K562 (cell line): ENCODE measurements around the gene GTF2A1. TPM values are rescaled to one million over a fixed set of nuclear protein-coding genes. Genes with fewer than 3 reads are reported as not detected.

Source experiments
- CC2D1A ChIP-seq: fragments of 450-650 bp; IDR thresholded peaks from 2 replicates; pipeline ENCODE4 v1.6.1; 2017; ENCODE audit warnings: mild to moderate bottlenecking
- CREM ChIP-seq: IDR thresholded peaks from 2 replicates; pipeline ENCODE4 v1.6.1; 2014; ENCODE audit warnings: antibody characterized with exemption, low read depth
- FOXM1 ChIP-seq, 2 experiments: fragments of 450-650 bp in 1 of 2; sonication (generic) in 1 of 2; formaldehyde crosslinking in 1 of 2; IDR thresholded peaks; 2 replicates each; pipeline versions ENCODE4 v1.6.1 to v1.9.0; 2017 to 2022; ENCODE audit warnings: low read depth in 2 of 2, mild to moderate bottlenecking in 2 of 2, missing genetic modification reagents in 1 of 2, moderate library complexity in 1 of 2
- HLTF ChIP-seq: fragments of 450-650 bp; IDR thresholded peaks from 2 replicates; pipeline ENCODE4 v1.6.1; 2016
- KLF13 ChIP-seq: fragments of 450-650 bp; IDR thresholded peaks from 2 replicates; pipeline ENCODE4 v1.6.1; 2016; ENCODE audit warnings: missing genetic modification characterization, low read depth, mild to moderate bottlenecking, missing compliant biosample characterization, moderate library complexity, borderline replicate concordance
- MAZ ChIP-seq, 2 experiments: fragments of 450-650 bp in 1 of 2; sonication (generic) in 1 of 2; formaldehyde crosslinking; IDR thresholded peaks in 1 of 2; conservative IDR thresholded peaks in 1 of 2; 2 replicates each; pipeline versions ENCODE4 v1.4.0 to v1.5.0; 2020; ENCODE audit warnings: mild to moderate bottlenecking in 1 of 2, missing genetic modification reagents in 1 of 2
- PRPF4 ChIP-seq: fragments of 200-400 bp; formaldehyde crosslinking; IDR thresholded peaks from one replicate; pipeline ENCODE4 v1.6.1; 2017; ENCODE audit warnings: low read length, low read depth, mild to moderate bottlenecking; ENCODE audit not compliant: insufficient read depth, poor library complexity, severe bottlenecking
- YY1 ChIP-seq, 3 experiments: IDR thresholded peaks; 2 replicates each; pipeline ENCODE4 v1.6.1; 2011; ENCODE audit warnings: low read length in 2 of 3, mild to moderate bottlenecking in 2 of 3, moderate library complexity in 2 of 3, borderline replicate concordance in 1 of 3, control low read depth in 1 of 3, low read depth in 1 of 3; ENCODE audit not compliant: insufficient read depth in 3 of 3, insufficient replicate concordance in 2 of 3, control insufficient read depth in 1 of 3, insufficient read length in 1 of 3; ENCODE audit errors: extremely low read depth in 1 of 3
- ZBED1 ChIP-seq: IDR thresholded peaks from 2 replicates; pipeline ENCODE4 v1.6.1; 2014
- ZEB2 ChIP-seq: fragments of 450-650 bp; IDR thresholded peaks from 2 replicates; pipeline ENCODE4 v1.6.1; 2016
- ZNF12 ChIP-seq: sonication (generic); formaldehyde crosslinking; IDR thresholded peaks from 2 replicates; pipeline ENCODE4 v1.4.0; 2020; ENCODE audit warnings: mild to moderate bottlenecking, missing genetic modification reagents
- ZNF3 ChIP-seq: fragments of 250-450 bp; sonication (Bioruptor Pico); IDR thresholded peaks from 2 replicates; pipeline ENCODE4 v1.5.0; 2021; ENCODE audit warnings: mild to moderate bottlenecking, moderate library complexity
- polyA plus RNA-seq, 8 experiments: library from polyadenylated mRNA; depleted of rRNA in 4 of 8; stranded (reverse) in 5 of 8; unstranded in 3 of 8; fragments of >200 nt; fragmentation: Nextera tagmentation in 2 of 8; fragmentation: Illumina TruSeq in 1 of 8; extraction: Ambion mirVana in 2 of 8; extraction: Trizol in 1 of 8; gene quantifications; 2 replicates each; pipeline versions ENCODE4 v1.2.1 to v1.2.3, GENCODE V29; 2011 to 2014; ENCODE audit warnings: inconsistent platforms in 1 of 8, missing spikeins in 1 of 8
- total RNA-seq, 7 experiments: library from RNA; depleted of rRNA in 6 of 7; stranded (reverse); fragments of >200 nt in 6 of 7; fragmentation: Illumina TruSeq in 2 of 7; extraction: Trizol in 2 of 7; gene quantifications; 2 replicates each; pipeline versions ENCODE4 v1.2.1 to v1.2.3, GENCODE V29; 2011 to 2021; ENCODE audit warnings: low replicate concordance in 1 of 7
- TF ChIP-seq, protein P1 (sequence below), 2 experiments: fragments of 200-800 bp in 1 of 2; sonication (Bioruptor generic) in 1 of 2; sonication (generic) in 1 of 2; formaldehyde crosslinking in 1 of 2; IDR thresholded peaks in 1 of 2; conservative IDR thresholded peaks in 1 of 2; 2 replicates each; pipeline versions ENCODE4 v1.5.0 to v1.6.1; 2016 to 2020; ENCODE audit warnings: missing compliant biosample characterization in 1 of 2, missing genetic modification characterization in 1 of 2, missing genetic modification reagents in 1 of 2
- TF ChIP-seq, protein P2 (sequence below): fragments of 450-650 bp; IDR thresholded peaks from 2 replicates; pipeline ENCODE4 v1.6.1; 2016; ENCODE audit warnings: low read depth

GTF2A1 gene
- total and polyA plus RNA-seq, 9 of the 15 experiments (the other 6 are each of a cell fraction or from before 2014, with no cell fraction given): 3.4 to 22.8 (median 14.7) TPM

DNA sequence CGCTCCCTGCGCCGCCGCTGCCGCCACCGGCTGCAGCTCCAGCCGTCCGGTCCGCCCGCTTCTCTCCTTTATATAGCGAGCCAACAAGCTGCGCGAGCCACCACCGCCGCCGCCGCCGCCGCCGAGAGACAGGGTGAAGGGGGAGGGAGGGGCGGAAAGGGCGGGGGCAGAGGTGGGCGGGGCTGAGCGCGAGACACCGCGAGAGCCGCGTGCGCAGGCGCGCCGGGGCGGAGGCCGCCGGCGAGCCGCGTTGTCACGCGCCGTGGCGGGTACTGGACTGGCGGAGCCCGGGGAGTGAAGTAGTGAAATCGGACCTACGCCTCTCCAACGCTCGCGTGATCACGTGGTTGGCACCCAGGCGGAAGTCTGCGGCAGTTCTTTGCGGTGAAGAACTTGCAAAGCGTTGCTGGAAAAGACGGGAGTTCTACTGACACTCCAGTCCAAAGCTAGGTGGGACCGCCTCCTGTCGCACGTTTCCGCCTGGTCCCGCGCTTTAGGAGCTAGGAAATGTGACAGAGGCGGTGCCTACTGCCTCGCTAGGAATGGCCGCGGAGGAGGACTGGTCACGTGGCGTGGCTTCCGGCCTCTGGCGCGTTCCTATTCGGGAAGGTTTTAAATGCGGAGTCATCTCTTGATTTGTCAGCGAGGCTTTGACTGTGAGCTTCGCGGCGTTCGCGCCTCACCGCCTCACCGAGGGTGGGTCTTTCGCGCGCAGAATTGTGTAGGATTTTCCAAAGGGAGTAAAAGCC lies at the start of gene GTF2A1 (continued):
- TF ChIP-seq CREM: peak; percentile 30
- 0 out of 2 replicates have a peak, but pooled peaks have one; percentile 13 for TF ChIP-seq ZEB2
- peak in 1 of 2 experiments; percentile 78; a peak in 3 of 4 replicates for TF ChIP-seq MAZ (CRISPR knock-in tag; conservative IDR thresholded peaks at IDR 0.05 in 1 of 2, IDR thresholded peaks at IDR 0.05 in 1 of 2)
- TF ChIP-seq YY1 (IDR thresholded peaks at IDR 0.05; ENCODE audit: borderline replicate concordance in 1 of 3, control insufficient read depth in 1 of 3, extremely low read depth in 1 of 3, insufficient read depth in 3 of 3, insufficient read length in 1 of 3, insufficient replicate concordance in 2 of 3, low read depth in 1 of 3, low read length in 2 of 3): peak; percentile 82 to 98 (median 95)
- TF ChIP-seq PRPF4: peak; percentile 80
- no peak for TF ChIP-seq KLF13 (tag)
- TF ChIP-seq HLTF: 0 out of 2 replicates have a peak, but pooled peaks have one; percentile 37
- peak; percentile 82 for TF ChIP-seq FOXM1 (IDR thresholded peaks at IDR 0.05; ENCODE audit: low read depth)
- peak; percentile 74; the same call in 1 of the 2 replicates for TF ChIP-seq FOXM1 (CRISPR knock-in tag; IDR thresholded peaks at IDR 0.05; ENCODE audit: low read depth)
- TF ChIP-seq ZNF12 (CRISPR knock-in tag): no peak
- TF ChIP-seq ZBED1: 0 out of 2 replicates have a peak, but pooled peaks have one; percentile 50
- peak; percentile 64; the same call in 1 of the 2 replicates for TF ChIP-seq CC2D1A
- TF ChIP-seq, protein P1, sequence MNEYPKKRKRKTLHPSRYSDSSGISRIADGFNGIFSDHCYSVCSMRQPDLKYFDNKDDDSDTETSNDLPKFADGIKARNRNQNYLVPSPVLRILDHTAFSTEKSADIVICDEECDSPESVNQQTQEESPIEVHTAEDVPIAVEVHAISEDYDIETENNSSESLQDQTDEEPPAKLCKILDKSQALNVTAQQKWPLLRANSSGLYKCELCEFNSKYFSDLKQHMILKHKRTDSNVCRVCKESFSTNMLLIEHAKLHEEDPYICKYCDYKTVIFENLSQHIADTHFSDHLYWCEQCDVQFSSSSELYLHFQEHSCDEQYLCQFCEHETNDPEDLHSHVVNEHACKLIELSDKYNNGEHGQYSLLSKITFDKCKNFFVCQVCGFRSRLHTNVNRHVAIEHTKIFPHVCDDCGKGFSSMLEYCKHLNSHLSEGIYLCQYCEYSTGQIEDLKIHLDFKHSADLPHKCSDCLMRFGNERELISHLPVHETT (CRISPR knock-in tag; conservative IDR thresholded peaks at IDR 0.05 in 1 of 2, IDR thresholded peaks at IDR 0.05 in 1 of 2): peak in 1 of 2 experiments; percentile 80; a peak in 2 of 4 replicates
- TF ChIP-seq, protein P2, sequence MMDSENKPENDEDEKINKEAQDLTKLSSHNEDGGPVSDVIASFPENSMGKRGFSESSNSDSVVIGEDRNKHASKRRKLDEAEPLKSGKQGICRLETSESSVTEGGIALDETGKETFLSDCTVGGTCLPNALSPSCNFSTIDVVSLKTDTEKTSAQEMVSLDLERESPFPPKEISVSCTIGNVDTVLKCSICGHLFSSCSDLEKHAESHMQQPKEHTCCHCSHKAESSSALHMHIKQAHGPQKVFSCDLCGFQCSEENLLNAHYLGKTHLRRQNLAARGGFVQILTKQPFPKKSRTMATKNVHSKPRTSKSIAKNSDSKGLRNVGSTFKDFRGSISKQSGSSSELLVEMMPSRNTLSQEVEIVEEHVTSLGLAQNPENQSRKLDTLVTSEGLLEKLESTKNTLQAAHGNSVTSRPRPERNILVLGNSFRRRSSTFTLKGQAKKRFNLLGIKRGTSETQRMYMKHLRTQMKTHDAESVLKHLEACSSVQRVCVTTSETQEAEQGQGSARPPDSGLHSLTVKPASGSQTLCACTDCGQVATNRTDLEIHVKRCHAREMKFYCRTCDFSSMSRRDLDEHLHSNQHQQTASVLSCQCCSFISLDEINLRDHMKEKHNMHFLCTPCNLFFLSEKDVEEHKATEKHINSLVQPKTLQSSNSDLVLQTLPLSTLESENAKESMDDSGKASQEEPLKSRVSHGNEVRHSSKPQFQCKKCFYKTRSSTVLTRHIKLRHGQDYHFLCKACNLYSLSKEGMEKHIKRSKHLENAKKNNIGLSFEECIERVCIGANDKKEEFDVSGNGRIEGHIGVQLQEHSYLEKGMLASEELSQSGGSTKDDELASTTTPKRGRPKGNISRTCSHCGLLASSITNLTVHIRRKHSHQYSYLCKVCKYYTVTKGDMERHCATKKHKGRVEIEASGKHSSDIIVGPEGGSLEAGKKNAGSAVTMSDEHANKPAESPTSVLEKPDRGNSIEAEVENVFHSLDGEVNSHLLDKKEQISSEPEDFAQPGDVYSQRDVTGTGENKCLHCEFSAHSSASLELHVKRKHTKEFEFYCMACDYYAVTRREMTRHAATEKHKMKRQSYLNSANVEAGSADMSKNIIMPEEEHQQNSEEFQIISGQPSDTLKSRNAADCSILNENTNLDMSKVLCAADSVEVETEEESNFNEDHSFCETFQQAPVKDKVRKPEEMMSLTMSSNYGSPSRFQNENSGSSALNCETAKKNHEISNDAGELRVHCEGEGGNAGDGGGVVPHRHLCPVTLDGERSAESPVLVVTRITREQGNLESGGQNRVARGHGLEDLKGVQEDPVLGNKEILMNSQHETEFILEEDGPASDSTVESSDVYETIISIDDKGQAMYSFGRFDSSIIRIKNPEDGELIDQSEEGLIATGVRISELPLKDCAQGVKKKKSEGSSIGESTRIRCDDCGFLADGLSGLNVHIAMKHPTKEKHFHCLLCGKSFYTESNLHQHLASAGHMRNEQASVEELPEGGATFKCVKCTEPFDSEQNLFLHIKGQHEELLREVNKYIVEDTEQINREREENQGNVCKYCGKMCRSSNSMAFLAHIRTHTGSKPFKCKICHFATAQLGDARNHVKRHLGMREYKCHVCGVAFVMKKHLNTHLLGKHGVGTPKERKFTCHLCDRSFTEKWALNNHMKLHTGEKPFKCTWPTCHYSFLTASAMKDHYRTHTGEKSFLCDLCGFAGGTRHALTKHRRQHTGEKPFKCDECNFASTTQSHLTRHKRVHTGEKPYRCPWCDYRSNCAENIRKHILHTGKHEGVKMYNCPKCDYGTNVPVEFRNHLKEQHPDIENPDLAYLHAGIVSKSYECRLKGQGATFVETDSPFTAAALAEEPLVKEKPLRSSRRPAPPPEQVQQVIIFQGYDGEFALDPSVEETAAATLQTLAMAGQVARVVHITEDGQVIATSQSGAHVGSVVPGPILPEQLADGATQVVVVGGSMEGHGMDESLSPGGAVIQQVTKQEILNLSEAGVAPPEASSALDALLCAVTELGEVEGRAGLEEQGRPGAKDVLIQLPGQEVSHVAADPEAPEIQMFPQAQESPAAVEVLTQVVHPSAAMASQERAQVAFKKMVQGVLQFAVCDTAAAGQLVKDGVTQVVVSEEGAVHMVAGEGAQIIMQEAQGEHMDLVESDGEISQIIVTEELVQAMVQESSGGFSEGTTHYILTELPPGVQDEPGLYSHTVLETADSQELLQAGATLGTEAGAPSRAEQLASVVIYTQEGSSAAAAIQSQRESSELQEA: no peak
- no peak for TF ChIP-seq ZNF3 (CRISPR knock-in tag)
